Fibroblast of lung (primary cell): Measurements from ENCODE around the gene PCBP3. TPM values are rescaled to one million over a fixed set of nuclear protein-coding genes. Genes with fewer than 3 reads are reported as not detected.
A peak's percentile ranks its signal among the peaks of the same experiment; 100 is the strongest.

Experiments
- DNase-seq, 2 donors: peaks; one replicate each; pipeline versions ENCODE4 v3.0.0 to v3.0.0-alpha.2; 2010; ENCODE audit warnings: low read depth in 2 of 2
- H2AFZ ChIP-seq: 2 replicates; pipeline ENCODE4 v1.5.1; 2012; ENCODE audit warnings: low read length, control low read depth, inconsistent platforms
- H3K27ac ChIP-seq: 2 replicates; pipeline ENCODE4 v1.5.1; 2011; ENCODE audit warnings: low read length, control low read depth; ENCODE audit not compliant: insufficient read depth
- H3K27me3 ChIP-seq: 2 replicates; pipeline ENCODE4 v1.5.1; 2011; ENCODE audit warnings: mild to moderate bottlenecking, low read length; ENCODE audit not compliant: control insufficient read depth, insufficient read depth
- H3K36me3 ChIP-seq: 2 replicates; pipeline ENCODE4 v1.5.1; 2011; ENCODE audit warnings: low read length; ENCODE audit not compliant: control insufficient read depth, insufficient read depth
- H3K4me1 ChIP-seq: 2 replicates; pipeline ENCODE4 v1.5.1; 2011; ENCODE audit warnings: low read length; ENCODE audit not compliant: control insufficient read depth, insufficient read depth; ENCODE audit errors: extremely low read depth
- H3K4me2 ChIP-seq: 2 replicates; pipeline ENCODE4 v1.5.1; 2011; ENCODE audit warnings: low read length, control low read depth; ENCODE audit not compliant: insufficient read depth; ENCODE audit errors: extremely low read depth
- H3K4me3 ChIP-seq, 4 experiments: fragments of 200-600 bp in 1 of 4; sonication (generic) in 1 of 4; replicated peaks in 1 of 4; 2 replicates each; pipeline ENCODE4 v1.5.1; 2011 to 2016; ENCODE audit warnings: low read length in 4 of 4, low read depth in 3 of 4, mild to moderate bottlenecking in 3 of 4, control low read depth in 2 of 4, inconsistent platforms in 1 of 4, mixed read lengths in 1 of 4; ENCODE audit not compliant: insufficient read depth in 1 of 4; ENCODE audit errors: control extremely low read depth in 1 of 4
- H3K79me2 ChIP-seq: 2 replicates; pipeline ENCODE4 v1.5.1; 2012; ENCODE audit warnings: mild to moderate bottlenecking, low read length, inconsistent platforms; ENCODE audit not compliant: control insufficient read depth, insufficient read depth
- H3K9ac ChIP-seq: 2 replicates; pipeline ENCODE4 v1.5.1; 2011; ENCODE audit warnings: mild to moderate bottlenecking, low read length, control low read depth; ENCODE audit not compliant: insufficient read depth
- H3K9me3 ChIP-seq: 2 replicates; pipeline ENCODE4 v1.5.1; 2012; ENCODE audit warnings: low read depth, low read length; ENCODE audit not compliant: control insufficient read depth, insufficient read depth
- H4K20me1 ChIP-seq: 2 replicates; pipeline ENCODE4 v1.5.1; 2011; ENCODE audit warnings: low read length; ENCODE audit not compliant: control insufficient read depth, insufficient read depth; ENCODE audit errors: extremely low read depth
- CTCF ChIP-seq, 2 donors: IDR thresholded peaks in 1 of 2; conservative IDR thresholded peaks in 1 of 2; 1 replicate in 1 of 2; 2 replicates in 1 of 2; pipeline ENCODE4 v1.5.1; 2011 to 2012; ENCODE audit warnings: low read length in 2 of 2, control low read depth in 1 of 2, inconsistent platforms in 1 of 2, low read depth in 1 of 2, mild to moderate bottlenecking in 1 of 2
- EZH2 ChIP-seq: IDR thresholded peaks from 2 replicates; pipeline ENCODE4 v1.5.1; 2012; ENCODE audit warnings: low read length, control low read depth, mild to moderate bottlenecking; ENCODE audit errors: missing control alignments
- polyA plus RNA-seq, 2 donors: library from polyadenylated mRNA; depleted of rRNA in 1 of 2; stranded (reverse) in 1 of 2; unstranded in 1 of 2; fragments of >200 nt; gene quantifications; 2 replicates each; pipeline ENCODE4 v1.2.1, GENCODE V29; 2011 to 2012; ENCODE audit warnings: missing spikeins in 1 of 2
- total RNA-seq: library from RNA; depleted of rRNA; stranded (reverse); fragments of >200 nt; gene quantifications from 2 replicates; pipeline ENCODE4 v1.2.1, GENCODE V29; 2014

The PCBP3 gene
- total and polyA plus RNA-seq, 2 donors (not counting 1 experiment from before 2014, with no cell fraction given), result 0.51 to 1.7 TPM

- no peaks in the 10 kb centered on the region for H3K4me1 ChIP-seq
- no peak overlapping the region for H3K4me3 ChIP-seq
- H3K4me2 ChIP-seq, result no peak overlapping the region
- no peak overlapping the region for H3K9ac ChIP-seq
- peak; percentile 75 to 79 for DNase-seq
- no peaks in the 10 kb centered on the region for H3K9me3 ChIP-seq
- H3K79me2 ChIP-seq, result no peaks in the 10 kb centered on the region
- no peaks in the 10 kb centered on the region for H3K36me3 ChIP-seq
- no peaks in the 10 kb centered on the region for H4K20me1 ChIP-seq
- no peaks in the 10 kb centered on the region for H3K27me3 ChIP-seq
- TF ChIP-seq CTCF (conservative IDR thresholded peaks at IDR 0.05 in 1 of 2, IDR thresholded peaks at IDR 0.05 in 1 of 2; ENCODE audit: low read depth in 1 of 2, low read length in 2 of 2), result no peak
- TF ChIP-seq EZH2, result no peak
- H3K27ac ChIP-seq, result no peak overlapping the region
- H2AFZ ChIP-seq, result no peak overlapping the region
Observed at GRCh38 chr21:45818276-45818903, 174.9 kb downstream of the PCBP3 start.

GRCh38 chr21:45818904-45819285, 175.4 kb downstream of the PCBP3 start:
- H3K36me3 ChIP-seq, result no peaks in the 10 kb centered on the region
- no peaks in the 10 kb centered on the region for H4K20me1 ChIP-seq
- no peak for TF ChIP-seq CTCF (conservative IDR thresholded peaks at IDR 0.05 in 1 of 2, IDR thresholded peaks at IDR 0.05 in 1 of 2; ENCODE audit: low read depth in 1 of 2, low read length in 2 of 2)
- no peak for TF ChIP-seq EZH2
- no peaks in the 10 kb centered on the region for H3K27me3 ChIP-seq
- no peaks in the 10 kb centered on the region for H3K4me1 ChIP-seq
- peak; percentile 86 to 91 for DNase-seq
- H2AFZ ChIP-seq, result no peak overlapping the region
- no peaks in the 10 kb centered on the region for H3K9me3 ChIP-seq
- no peaks in the 10 kb centered on the region for H3K79me2 ChIP-seq
- H3K4me3 ChIP-seq, result no peak overlapping the region
- no peak overlapping the region for H3K4me2 ChIP-seq
- H3K27ac ChIP-seq, result no peak overlapping the region
- H3K9ac ChIP-seq, result no peak overlapping the region

- Histone ChIP-seq H3K9ac (no peak overlapping the region), H3K9me3 (no peaks in the 10 kb centered on the region), H3K4me3 (no peak overlapping the region), H3K27me3 (no peaks in the 10 kb centered on the region), H3K36me3 (no peaks in the 10 kb centered on the region), H3K4me1 (no peaks in the 10 kb centered on the region), H3K79me2 (no peaks in the 10 kb centered on the region), H3K4me2 (no peak overlapping the region), H2AFZ (no peak overlapping the region), H3K27ac (no peak overlapping the region), H4K20me1 (no peaks in the 10 kb centered on the region)
- DNase-seq, result no peak
- TF ChIP-seq CTCF (conservative IDR thresholded peaks at IDR 0.05 in 1 of 2, IDR thresholded peaks at IDR 0.05 in 1 of 2; ENCODE audit: low read depth in 1 of 2, low read length in 2 of 2) (no peak), EZH2 (no peak)
Observed at GRCh38 chr21:45819478-45820170, 176.1 kb downstream of the PCBP3 start.
